HG03108 (cell line): Measurements from ENCODE around the gene SRCIN1.

Experiments used
- ATAC-seq: cut with Tn5 transposase; IDR thresholded peaks from one replicate; pipeline ENCODE4 v1.9.1; 2021; ENCODE audit warnings: moderate library complexity; ENCODE audit not compliant: unreplicated experiment

Gene SRCIN1

DNA sequence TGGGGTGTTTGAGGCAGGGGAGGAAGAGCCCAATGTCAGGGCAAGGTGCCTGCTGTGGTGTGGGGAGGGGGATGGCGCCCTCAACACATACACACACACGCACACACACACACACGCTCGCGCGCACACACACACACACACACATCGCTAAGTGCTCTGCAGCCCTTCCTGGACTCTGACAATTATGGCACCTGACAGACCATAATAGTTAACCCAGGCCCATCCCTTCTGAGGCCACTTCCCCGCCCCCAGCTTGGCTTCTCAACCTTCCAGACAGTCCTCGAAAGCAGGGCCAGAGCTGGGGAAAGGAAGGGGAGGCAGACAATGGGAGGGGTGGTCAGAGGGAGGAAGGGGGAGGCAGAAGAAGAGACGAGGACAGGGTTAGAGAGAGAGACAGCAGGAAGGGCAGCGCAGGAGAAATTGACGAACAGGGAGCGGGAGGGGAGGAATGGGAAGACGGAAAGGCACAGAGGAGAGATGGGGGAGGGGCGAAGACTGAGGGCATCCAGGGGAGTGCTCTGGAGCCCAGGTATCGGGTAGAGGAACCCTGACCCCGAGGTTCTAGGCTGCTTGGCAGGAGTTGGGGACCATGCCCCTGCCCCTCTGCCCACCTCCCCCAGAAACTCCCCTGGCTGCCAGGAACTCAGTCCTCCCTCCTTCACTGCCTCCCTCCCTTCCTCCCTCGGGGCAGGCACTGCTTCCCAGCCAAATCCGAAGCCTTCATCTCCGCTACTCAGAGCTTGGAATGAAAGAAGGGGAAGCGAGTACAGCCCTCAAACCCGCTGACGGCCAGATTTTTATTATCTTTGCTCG is 4.0 kb downstream of the SRCIN1 start:
- no peak for ATAC-seq

DNA sequence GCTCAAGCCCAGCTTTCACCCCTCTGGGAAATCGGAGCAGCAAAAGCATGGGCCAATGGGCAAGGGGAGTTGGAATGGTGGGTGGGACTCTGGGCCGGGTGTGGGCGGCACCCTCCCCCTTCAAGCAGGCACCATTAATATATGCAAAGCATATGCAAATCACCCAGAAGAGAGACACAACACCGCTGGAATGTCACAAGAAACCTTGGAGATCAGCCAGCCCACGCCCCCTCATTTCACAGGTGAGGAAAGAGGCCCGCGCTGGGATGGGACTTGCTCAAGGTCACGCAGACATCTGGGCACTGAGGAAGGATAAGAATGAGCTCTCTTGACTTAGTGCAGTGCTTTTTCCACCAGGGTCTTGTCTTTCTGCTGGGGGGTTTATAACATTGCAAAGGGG is 4.8 kb downstream of the SRCIN1 start:
- ATAC-seq, result no peak

DNA sequence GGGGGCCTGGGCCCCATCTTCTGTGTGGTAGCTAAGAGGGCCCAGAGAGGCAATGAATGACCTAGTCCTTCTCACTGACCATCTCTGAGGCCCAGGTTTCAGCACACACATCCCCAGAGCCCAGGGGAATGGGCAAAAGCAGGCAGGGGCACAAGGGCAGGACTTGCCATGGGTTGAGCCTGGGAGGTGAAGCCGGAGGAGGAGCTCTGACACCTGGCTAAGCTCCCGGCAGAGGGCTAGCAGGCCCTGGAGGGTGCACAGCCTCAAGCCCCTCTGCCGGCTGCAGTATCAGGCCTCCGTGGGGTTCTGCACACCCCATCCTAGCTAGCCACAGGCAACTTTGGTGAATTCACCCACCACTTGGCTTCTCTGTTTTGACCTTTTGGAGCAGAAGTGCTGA is 5.3 kb downstream of the SRCIN1 start:
- no peak for ATAC-seq

DNA sequence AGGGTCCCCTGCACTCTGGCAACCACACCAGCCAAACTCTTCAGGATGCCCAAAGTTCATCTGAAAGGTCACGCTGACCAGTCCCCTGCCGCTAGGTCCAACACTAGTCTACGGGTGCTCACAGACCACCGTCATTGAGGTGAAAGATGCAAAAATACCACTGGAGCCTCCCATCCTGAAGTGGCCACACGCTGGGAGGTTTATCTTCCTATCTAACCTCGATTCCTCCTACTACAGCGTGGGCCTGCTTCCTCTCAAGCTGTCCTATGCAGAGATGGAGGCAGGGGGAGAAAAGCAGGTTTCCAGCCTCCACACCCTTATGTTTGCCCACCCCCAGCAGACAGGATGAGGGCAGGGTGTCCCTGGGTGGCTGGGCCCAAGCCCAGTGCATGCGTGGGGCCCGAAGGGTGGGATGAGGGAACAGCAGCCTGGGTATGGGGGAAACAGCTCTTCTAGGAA is 6.3 kb downstream of the SRCIN1 start:
- ATAC-seq, result no peak

DNA sequence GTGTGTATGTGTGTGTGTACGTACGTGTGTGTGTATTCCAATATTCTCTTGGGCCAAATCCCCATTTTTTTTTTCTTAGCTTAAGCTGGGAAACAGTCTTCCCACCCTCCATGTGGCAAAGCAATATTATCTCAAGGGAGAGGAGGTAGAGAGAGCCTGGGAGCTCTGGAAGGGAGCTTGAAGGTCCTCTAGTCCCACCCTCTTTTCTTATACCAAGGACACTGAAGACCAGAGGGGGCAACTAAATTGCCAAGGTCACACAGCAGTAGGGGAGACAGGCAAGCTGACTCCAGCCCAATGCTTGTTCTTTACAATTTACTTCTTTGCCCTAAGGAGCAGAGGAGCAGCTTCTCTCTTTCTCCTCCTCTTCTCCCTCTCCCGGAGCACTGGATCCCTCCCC is 6.8 kb downstream of the SRCIN1 start:
- ATAC-seq, result no peak

DNA sequence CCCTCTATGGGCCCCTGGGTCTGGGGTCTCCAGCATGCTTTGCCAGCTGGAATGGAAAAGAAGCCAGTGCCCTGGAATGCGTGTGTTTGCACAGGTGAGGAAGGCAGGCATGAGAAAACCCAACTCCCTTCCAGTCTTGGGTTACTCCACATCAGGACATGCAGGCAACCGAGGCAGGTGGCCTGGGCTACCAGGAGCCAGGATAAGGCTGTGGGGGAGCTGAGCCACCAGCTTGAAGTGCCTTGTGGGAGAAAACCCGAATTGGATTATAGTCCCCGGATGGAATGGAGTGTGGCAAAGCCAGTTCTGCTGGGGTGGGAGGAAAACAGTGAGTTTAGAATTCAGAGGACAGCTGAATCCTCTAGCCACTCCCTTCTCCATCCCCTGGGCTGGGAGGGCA is 7.2 kb downstream of the SRCIN1 start:
- no peak for ATAC-seq

DNA sequence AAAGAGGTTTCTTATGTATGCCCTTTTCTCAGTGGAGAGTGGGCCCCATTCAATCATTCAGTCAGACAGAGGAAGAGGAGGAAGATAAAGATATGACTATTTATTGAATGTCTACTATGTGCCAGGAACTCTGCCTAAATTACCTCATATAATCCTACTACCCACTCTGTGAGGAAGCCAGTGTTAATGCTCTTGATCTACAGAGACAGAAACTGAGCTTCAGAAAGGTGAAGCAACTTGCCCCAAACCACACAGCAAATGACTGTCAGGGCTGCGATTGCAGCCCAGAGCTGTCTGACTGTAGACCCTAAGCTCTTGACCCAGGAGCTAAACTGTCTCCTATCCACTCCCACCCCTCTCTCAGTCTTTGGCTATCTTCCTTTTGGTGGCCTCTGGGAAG is 8.4 kb downstream of the SRCIN1 start:
- no peak for ATAC-seq

DNA sequence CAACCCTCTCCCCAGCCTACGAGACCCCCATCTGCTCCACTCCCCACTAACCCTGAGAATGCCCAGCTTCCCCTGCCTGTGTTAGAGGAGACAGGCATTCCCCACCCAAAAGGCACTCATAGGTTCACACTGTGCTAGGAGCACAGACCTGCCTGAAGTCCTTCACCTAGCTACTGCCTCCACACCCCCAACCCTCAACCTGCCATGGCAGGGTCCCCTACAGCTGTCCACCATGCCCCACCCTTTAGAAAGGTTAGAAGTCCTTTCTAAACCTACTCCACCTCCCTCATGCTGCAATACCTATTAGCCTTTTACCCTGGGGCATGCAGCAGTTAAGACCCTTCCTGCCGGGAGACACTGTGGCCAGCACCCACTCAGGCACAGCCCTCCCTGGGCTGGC is 9.1 kb downstream of the SRCIN1 start:
- no peak for ATAC-seq

DNA sequence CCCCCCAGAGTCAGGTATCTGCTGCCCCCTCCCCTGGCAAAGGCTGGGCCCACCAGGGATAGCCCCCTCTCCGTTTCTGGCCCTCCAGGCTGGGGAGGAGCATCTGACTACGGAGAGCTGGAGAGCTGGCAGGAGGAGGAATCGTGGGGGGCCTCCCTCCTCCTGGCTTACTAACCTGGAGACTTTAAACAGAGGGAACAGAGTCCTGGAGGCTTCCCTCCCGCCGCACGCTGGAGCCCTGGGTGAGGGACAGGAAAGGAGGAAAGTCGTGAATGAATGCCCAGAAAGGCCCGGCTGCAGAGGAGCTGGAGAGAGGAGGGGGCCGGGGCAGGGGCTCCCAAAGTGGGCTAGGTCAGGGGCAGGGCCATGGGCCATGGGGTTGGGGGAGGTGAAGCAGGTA is 9.9 kb downstream of the SRCIN1 start:
- ATAC-seq, result no peak

DNA sequence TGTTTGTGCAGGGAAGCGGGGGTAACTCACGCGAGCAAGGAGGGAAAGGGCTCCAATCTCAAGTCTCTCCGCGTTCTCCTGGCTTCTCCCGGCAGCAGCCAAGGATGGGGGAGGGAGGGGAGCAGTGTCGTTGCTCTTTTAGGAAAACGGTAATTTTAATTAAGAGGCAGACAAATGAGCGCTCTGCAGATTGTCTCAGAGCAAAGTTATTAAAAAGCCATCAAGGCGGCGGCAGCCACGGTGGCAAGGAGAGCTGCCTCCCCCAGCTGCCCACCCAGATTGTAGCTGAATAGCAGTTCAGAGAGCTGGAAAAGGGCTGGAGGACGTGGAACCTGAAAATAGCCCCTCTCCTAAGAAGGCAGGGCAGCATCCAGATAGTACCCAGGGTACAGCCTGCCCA is 11.6 kb downstream of the SRCIN1 start:
- ATAC-seq, result no peak

DNA sequence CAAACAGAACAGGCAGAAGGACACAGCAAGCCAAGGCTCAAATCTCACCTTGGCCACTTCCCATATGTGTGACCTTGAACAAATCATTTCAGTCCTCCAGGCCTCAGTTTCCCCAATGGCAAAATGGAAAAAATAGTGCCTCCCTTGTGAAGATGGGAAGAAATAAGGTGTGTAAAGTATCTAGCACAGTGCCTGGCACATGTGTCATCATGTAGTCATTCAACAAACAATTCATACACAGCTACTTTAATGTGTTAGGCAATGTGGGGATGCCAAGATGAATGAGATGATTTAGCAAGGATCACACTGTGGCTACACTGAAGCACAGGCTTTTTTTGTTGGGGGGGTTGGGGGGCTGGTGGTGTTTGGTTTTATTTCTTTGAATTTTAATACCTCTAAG is 13.3 kb downstream of the SRCIN1 start:
- no peak for ATAC-seq

DNA sequence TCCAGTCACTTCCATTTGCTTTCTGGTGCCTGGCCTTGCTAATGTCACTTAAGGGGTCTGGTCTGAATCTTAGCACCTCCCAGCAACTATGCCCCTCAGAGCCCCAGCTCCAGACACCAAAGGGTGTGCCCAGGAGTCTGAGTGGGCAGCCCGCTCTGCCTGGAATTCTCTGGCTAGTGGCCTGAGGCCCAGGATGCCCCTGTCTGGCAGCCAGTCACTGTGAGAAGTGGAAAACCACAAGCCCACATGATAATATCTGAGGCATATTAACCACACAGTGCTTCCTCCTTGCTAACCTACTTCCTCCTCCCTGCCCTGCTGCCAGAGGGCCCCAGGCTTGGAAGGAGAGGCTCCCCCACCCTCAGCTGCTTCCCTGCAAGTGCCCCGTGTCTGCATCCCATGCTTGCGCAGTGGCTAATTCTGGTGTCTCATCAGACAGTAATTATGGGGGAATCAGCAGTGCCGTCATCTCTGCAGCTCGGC is 14.0 kb downstream of the SRCIN1 start:
- no peak for ATAC-seq

DNA sequence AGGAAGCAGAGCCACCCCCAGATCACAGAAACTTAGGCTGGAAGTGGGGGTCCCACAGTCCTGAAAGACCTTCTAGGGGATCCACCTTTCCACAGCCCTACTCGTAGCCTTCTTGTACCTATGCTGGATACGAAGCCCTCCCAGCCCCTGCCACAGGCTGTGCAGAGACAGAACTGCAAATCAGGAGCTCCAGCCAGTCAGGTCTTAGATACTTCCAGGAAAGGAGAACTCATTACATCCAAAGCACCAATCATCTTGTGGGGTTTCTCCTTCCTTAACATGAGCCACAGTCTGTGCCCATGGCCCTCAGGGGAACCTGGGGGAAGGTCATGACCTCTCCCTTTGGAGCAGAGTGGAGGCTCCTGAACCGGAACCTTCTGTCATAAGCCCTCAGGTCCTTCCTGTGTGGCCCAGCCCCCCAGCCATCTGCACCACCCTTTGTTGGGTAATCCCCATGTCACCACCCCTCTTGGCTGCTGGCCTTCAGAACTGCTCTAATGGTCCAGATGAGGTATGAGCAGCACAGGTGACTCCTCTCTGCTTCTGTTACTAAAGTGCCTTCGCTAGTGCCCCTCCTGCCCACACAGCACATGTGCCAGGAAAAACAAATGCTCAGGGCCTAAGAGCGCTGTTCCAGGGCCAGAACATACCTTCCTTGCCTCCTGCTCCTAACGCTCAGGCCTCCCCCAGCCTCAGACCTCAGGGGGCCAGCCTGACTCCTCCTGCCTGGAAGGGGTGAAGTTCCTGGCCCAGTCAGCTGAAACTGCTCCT is 14.6 kb downstream of the SRCIN1 start:
- no peak for ATAC-seq

DNA sequence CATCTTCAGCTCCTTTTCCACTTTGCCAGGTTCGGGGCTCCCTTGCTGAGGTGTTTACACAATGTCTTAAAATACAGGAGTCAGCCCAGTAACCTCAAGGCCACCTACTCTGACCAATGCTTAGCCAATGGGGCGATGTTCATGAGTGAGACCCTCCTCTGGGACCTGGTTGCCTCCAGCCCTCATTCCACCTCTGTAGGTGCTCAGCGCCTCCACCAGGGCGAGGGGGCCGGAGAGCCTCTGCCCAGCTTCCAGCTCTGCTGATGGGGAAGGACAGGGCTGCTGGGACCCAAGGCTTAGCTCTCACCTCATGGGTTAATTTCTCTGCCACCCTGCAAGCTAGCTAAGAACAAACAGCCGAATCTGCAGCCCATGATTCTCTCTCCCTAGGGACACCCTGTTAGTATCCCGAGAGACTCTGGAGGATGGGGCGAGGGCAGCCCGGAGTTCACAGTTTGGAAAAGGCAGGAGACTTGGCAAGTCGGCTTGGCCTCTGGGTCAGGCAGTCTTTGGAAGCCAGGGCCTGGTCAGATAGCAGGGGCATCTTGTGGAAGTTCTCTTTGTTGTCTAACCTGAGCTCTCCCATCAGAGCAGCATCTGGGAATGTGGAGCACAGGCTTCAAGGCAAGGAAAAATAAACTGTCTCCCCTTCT is 16.2 kb downstream of the SRCIN1 start:
- ATAC-seq, result no peak

DNA sequence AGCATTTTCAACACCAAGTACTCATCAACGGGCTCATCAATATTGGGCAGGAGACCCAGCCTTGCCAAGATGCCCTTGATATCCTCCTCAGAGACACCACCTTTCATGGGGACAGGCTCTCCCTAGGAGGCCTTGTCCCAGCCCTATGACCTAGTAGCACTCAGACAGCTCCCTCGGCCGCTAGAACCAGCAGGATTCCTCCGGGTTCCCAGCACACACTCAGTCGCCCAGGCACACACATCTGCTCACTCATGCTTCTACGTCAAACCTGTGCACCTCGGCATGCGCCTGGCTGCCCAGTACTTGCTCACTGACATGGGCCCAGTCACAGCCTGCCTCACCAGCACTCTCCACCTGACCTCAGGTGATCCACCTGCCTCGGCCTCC is 17.0 kb downstream of the SRCIN1 start:
- no peak for ATAC-seq

DNA sequence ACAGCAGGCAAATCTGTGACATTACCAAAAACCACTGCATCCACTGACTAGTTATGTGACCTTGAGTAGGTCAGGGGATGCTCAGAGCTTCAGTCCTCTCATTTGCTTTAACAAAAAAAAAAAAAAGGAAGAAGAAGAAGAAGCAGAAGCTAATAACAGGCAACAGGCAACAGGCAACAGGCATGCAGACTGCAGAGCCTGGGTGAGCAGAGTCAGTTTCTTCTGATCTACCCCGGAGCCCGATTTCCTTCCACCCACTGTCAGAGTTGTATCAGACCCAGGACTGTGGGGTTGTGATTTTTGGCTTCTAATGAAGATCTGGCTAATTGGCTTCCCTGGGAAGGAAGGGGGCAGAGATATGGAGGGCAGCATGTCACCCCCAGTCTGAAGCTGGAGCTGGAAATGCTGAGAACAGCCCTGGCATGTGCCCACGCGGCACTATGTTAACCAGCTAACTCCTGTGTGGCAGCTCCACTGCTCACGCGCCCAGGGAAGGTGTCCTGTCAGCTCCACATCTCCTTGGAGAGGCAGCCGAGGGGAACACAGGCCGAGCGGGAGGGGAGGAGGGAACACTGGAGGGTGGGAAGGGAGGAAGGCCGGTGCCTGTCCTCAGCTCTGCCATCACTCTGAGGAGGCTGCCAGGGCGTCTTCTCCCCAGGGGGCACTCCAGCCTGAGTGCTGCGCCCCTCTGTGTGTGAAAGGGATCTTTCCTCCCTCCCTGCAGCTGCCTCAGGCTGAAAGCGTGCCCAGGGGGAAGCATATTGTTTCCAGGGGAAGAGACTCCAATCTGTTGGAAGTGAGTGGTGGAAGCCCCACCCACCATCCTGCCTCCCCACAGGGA is 17.6 kb downstream of the SRCIN1 start:
- ATAC-seq, result no peak

DNA sequence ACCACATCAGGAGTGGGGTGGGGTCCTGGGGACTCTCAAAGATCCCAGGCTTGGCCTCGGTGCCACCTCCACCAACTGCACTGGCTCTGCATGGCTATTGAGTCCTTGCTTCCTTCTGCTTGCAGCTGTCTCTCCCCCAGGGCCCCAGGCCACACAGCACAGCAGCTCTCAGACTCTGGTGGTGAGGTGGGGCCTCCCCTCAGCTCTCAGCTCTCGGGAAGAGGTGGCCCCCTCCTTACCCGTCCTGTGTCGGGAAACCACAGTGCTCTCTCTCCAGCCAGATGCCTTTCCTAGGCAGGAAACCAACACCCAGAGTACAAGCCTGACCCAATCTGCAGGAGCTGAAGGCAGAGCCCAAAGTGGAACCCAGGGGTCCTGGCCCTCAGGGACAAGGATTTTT is 18.5 kb downstream of the SRCIN1 start:
- no peak for ATAC-seq

DNA sequence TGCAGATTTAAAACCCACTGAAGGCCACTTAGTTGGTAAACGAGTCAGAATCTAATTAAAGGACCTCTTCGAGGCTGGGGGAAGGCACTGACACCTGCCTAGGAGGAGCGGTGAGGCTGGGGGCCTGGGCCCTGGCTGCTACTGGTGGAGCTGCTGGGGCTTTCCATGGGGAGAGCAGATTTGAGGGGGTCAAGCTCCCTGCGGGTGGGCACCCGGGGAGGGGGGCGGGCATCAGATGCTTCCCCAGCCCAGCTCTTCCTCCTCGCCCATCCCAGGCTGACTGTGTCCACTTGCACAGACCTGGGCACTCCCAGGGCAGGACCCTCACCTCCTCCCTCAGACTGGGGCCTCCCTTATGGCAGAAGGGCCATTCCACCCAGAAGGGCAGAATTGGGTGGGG is 19.0 kb downstream of the SRCIN1 start:
- ATAC-seq, result no peak

DNA sequence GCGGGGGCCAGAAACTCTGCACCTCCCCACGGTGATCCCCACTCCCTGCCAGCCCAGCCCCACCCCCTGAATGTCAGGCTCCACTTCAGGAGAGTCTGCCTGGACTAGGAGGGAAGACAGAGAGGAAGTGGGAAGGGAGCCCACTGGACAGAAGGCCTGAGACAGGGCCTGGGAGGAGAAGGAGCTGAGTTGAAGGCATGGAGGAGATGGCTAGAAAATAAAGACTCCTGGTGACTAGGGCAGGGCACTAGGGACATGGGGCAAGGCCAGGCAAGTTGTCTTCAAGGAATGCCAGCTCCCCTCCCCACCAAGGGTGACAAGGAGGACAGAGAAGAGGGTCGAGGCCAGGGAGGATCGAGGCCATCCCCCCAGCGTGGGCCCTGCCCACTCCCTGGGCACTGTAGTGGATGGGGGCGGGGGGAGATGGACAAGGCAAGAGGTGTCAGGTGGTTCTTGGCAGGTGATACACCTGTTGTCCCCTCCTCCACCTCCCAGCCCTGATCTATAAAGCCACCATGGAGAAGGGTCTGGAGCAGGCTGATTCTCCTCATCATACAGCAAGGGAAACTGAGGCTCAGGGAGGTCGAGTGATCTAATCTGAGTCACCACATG is 19.7 kb downstream of the SRCIN1 start:
- ATAC-seq, result no peak
